A549 (cell line): ENCODE data around the gene HTRA1. TPM values are rescaled to one million over a fixed set of nuclear protein-coding genes. Genes with fewer than 3 reads are reported as not detected.
A peak's percentile ranks its signal among the peaks of the same experiment; 100 is the strongest.

Experiments
- ATAC-seq, 2 experiments: fragments of 200-7000 bp in 1 of 2; fragments of >200 bp in 1 of 2; cut with Nextera tagmentation in 1 of 2; cut with Tn5 transposase in 1 of 2; 3 replicates each; pipeline versions ENCODE4 v1.8.0 to v1.9.1; 2018 to 2020; ENCODE audit warnings: mild to moderate bottlenecking in 1 of 2, moderate library complexity in 1 of 2
- CTCF ChIA-PET: fragments of 300-600 bp; sonication (Branson Sonifier 250); formaldehyde crosslinking; extraction: SDS; loops from one replicate; lab custom pipeline; 2021; ENCODE audit warnings: antibody characterized with exemption, inconsistent platforms; lab: Yijun Ruan, JAX
- POLR2A ChIA-PET: fragments of 350-600 bp; formaldehyde crosslinking; extraction: SDS; loops from one replicate; lab custom pipeline; 2021; ENCODE audit warnings: antibody characterized with exemption, inconsistent platforms; lab: Yijun Ruan, JAX
- DNase-seq, 2 experiments: peaks; one replicate each; pipeline versions ENCODE4 v3.0.0 to v3.0.0-alpha.2; 2011 to 2016; ENCODE audit warnings: low read depth in 1 of 2, low spot score in 1 of 2
- FAIRE-seq: peaks from 2 replicates; lab custom pipeline; 2011; peaks lifted over from hg19 to GRCh38; lab: Jason Lieb, UNC
- H3K27ac ChIP-seq, 2 experiments: fragments of >200 bp; sonication (Bioruptor Twin); formaldehyde crosslinking; 3 replicates each; pipeline ENCODE4 v1.5.1; 2016 to 2017
- H3K4me1 ChIP-seq: fragments of >200 bp; sonication (Bioruptor Twin); formaldehyde crosslinking; 3 replicates; pipeline ENCODE4 v1.6.1; 2016
- H3K4me2 ChIP-seq: fragments of >200 bp; sonication (Bioruptor Twin); formaldehyde crosslinking; 3 replicates; pipeline ENCODE4 v1.6.1; 2016
- H3K4me3 ChIP-seq: fragments of >200 bp; sonication (Bioruptor Twin); formaldehyde crosslinking; 3 replicates; pipeline ENCODE4 v1.5.1; 2016
- H3K9me3 ChIP-seq: fragments of >200 bp; sonication (Bioruptor Twin); formaldehyde crosslinking; 3 replicates; pipeline ENCODE4 v1.6.1; 2016
- HOXB5 ChIP-seq: fragments of 250-450 bp; sonication (Bioruptor Pico); IDR thresholded peaks from 2 replicates; pipeline ENCODE4 v1.5.0; 2020; ENCODE audit warnings: mild to moderate bottlenecking, moderate library complexity
- KDM1A ChIP-seq: fragments of 200-600 bp; sonication (generic); IDR thresholded peaks from 2 replicates; pipeline ENCODE4 v1.6.1; 2016; ENCODE audit warnings: low read depth, mild to moderate bottlenecking
- PBX3 ChIP-seq: IDR thresholded peaks from 2 replicates; pipeline ENCODE4 v1.6.1; 2012
- RAD21 ChIP-seq, 2 experiments: fragments of >200 bp in 1 of 2; sonication (Bioruptor Twin) in 1 of 2; formaldehyde crosslinking in 1 of 2; IDR thresholded peaks in 1 of 2; conservative IDR thresholded peaks in 1 of 2; 2 replicates in 1 of 2; 3 replicates in 1 of 2; pipeline ENCODE4 v1.6.1; 2012 to 2018; ENCODE audit warnings: inconsistent platforms in 1 of 2
- RCOR1 ChIP-seq: fragments of 150-350 bp; IDR thresholded peaks from 2 replicates; pipeline ENCODE4 v1.6.1; 2014; ENCODE audit warnings: antibody characterized with exemption, low read length, low read depth
- WGBS: methylation state at CpG from one replicate; pipeline ENCODE4 v1.1.6; 2017; ENCODE audit errors: missing lambda C conversion rate; 5-methylcytosine and 5-hydroxymethylcytosine counted together
- polyA plus RNA-seq, 4 experiments: library from polyadenylated mRNA; depleted of rRNA in 3 of 4; stranded (reverse); fragments of >200 nt; fragmentation: RNase III in 1 of 4; extraction: RNeasy Plus Mini Kit Qiagen cat#74134 plus additional on column Dnase treatment in 1 of 4; gene quantifications; 2 replicates in 3 of 4; 3 replicates in 1 of 4; pipeline ENCODE4 v1.2.3, GENCODE V29; 2011 to 2017
- TF ChIP-seq, protein P1 (sequence below): fragments of 250-450 bp; sonication (Bioruptor Pico); IDR thresholded peaks from 2 replicates; pipeline ENCODE4 v1.5.0; 2021; ENCODE audit warnings: mild to moderate bottlenecking, moderate library complexity, borderline replicate concordance
- TF ChIP-seq, protein P2 (sequence below): fragments of 200-600 bp; sonication (generic); IDR thresholded peaks from 2 replicates; pipeline ENCODE4 v1.6.1; 2016; ENCODE audit warnings: antibody characterized with exemption, mild to moderate bottlenecking, moderate library complexity

The HTRA1 gene
- polyA plus RNA-seq, 2 of the 4 experiments (the other 2 are of a cell fraction): 50.7 to 65.6 TPM

GRCh38 chr10:122510326-122510725 lies 49.0 kb downstream of the HTRA1 start:
- TF ChIP-seq RCOR1: no peak
- TF ChIP-seq, protein P1, sequence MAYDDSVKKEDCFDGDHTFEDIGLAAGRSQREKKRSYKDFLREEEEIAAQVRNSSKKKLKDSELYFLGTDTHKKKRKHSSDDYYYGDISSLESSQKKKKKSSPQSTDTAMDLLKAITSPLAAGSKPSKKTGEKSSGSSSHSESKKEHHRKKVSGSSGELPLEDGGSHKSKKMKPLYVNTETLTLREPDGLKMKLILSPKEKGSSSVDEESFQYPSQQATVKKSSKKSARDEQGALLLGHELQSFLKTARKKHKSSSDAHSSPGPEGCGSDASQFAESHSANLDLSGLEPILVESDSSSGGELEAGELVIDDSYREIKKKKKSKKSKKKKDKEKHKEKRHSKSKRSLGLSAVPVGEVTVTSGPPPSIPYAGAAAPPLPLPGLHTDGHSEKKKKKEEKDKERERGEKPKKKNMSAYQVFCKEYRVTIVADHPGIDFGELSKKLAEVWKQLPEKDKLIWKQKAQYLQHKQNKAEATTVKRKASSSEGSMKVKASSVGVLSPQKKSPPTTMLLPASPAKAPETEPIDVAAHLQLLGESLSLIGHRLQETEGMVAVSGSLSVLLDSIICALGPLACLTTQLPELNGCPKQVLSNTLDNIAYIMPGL (CRISPR knock-in tag): no peak
- TF ChIP-seq KDM1A: no peak
- no peak for TF ChIP-seq PBX3
- TF ChIP-seq HOXB5: no peak
- TF ChIP-seq, all 56 proteins: peak for 0
- CTCF ChIA-PET: interaction anchor here (0.5 to 1.8 kb wide), 4 partner anchors 19 to 157 kb away, joined by 3 to 4 read pairs (median 3); no protein-coding TSS in a partner anchor
- DNase-seq (no peak), FAIRE-seq (no peak), ATAC-seq (no peak)
- H3K27ac ChIP-seq: no peak overlapping the region
- POLR2A ChIA-PET: no interaction called here
- H3K9me3 ChIP-seq: no peaks in the 10 kb centered on the region
- H3K4me2 ChIP-seq: no peak overlapping the region
- WGBS: 87% methylated on average over 8 of the region's 11 CpGs
- H3K4me1 ChIP-seq: no peaks in the 10 kb centered on the region; the same call in 2 of the 3 replicates
- no peak overlapping the region for H3K4me3 ChIP-seq

DNA sequence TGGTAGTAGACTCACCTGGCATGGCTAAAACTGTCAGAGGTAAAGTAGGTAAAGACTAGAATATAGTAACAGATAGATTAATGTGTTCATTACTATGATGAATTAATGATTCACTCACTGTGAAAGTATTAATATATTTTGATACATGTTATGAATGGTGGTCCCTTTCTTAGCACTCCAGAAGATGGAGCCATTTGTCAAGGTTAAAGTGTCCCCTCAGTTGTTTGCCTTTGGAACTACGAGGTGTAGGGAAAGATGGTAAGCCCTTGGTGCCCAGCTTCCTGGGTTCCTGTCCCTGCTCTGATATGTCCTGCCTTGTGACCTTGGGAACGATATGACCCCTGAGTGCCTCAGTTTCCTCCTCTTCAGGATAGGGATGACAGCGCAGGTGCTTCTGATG lies 49.4 kb downstream of the HTRA1 start:
- Histone ChIP-seq H3K4me3 (no peak overlapping the region), H3K4me1 (no peaks in the 10 kb centered on the region), H3K9me3 (no peaks in the 10 kb centered on the region), H3K27ac (no peak overlapping the region), H3K4me2 (no peak overlapping the region)
- TF ChIP-seq, protein P1 (CRISPR knock-in tag): no peak
- peak in 1 of 2 experiments; percentile 20; a peak in 2 of 5 replicates for TF ChIP-seq RAD21 (conservative IDR thresholded peaks at IDR 0.05 in 1 of 2, IDR thresholded peaks at IDR 0.05 in 1 of 2)
- 70% methylated on average over 2 of the region's 3 CpGs for WGBS
- no peak for FAIRE-seq
- POLR2A ChIA-PET: no interaction called here
- 0 out of 6 replicates have a peak, but pooled peaks of 1 of the 2 experiments have one; percentile 31 for ATAC-seq
- CTCF ChIA-PET: interaction anchor here (0.5 to 1.8 kb wide), 4 partner anchors 20 to 158 kb away, joined by 3 to 4 read pairs (median 3); no protein-coding TSS in a partner anchor
- no peak for DNase-seq

DNA sequence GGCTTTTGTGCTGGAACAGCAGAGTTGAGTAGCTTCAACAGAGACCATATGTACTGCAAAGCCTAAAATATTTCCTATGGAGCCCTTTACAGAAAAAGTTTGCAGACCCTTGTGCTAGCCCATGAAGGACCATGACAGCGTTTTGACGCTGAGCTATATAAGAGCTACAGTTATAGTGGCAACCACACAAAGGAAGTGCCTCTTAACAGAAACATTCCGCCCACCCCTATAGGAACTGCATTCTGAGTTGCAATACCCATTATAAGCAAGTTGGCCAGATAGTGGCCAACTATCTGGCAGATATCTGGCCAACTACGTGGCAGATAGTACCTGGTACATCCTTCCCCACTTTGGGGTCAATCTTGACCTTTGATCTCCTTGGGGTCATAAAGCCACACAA lies 51.7 kb downstream of the HTRA1 start:
- TF ChIP-seq, protein P2, sequence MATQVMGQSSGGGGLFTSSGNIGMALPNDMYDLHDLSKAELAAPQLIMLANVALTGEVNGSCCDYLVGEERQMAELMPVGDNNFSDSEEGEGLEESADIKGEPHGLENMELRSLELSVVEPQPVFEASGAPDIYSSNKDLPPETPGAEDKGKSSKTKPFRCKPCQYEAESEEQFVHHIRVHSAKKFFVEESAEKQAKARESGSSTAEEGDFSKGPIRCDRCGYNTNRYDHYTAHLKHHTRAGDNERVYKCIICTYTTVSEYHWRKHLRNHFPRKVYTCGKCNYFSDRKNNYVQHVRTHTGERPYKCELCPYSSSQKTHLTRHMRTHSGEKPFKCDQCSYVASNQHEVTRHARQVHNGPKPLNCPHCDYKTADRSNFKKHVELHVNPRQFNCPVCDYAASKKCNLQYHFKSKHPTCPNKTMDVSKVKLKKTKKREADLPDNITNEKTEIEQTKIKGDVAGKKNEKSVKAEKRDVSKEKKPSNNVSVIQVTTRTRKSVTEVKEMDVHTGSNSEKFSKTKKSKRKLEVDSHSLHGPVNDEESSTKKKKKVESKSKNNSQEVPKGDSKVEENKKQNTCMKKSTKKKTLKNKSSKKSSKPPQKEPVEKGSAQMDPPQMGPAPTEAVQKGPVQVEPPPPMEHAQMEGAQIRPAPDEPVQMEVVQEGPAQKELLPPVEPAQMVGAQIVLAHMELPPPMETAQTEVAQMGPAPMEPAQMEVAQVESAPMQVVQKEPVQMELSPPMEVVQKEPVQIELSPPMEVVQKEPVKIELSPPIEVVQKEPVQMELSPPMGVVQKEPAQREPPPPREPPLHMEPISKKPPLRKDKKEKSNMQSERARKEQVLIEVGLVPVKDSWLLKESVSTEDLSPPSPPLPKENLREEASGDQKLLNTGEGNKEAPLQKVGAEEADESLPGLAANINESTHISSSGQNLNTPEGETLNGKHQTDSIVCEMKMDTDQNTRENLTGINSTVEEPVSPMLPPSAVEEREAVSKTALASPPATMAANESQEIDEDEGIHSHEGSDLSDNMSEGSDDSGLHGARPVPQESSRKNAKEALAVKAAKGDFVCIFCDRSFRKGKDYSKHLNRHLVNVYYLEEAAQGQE: no peak
- 86% methylated on average over 4 of the region's 4 CpGs for WGBS
- ChIA-PET CTCF (interaction anchor here (0.6 to 3.0 kb wide), 5 partner anchors 9 to 849 kb away, joined by 3 to 14 read pairs (median 5); no protein-coding TSS in a partner anchor), POLR2A (no interaction called here)
- H3K27ac ChIP-seq: no peak overlapping the region
- no peak overlapping the region for H3K4me2 ChIP-seq
- DNase-seq (no peak), FAIRE-seq (no peak), ATAC-seq (no peak)
- no peak overlapping the region for H3K4me3 ChIP-seq
- H3K9me3 ChIP-seq: no peaks in the 10 kb centered on the region
- no peaks in the 10 kb centered on the region for H3K4me1 ChIP-seq
